Activated CD4-positive, CD25-positive, alpha-beta regulatory T cell treated with anti-CD3 and anti-CD28 coated beads, Interleukin-2, amount 50 U/mL, for 24 hours (primary cell): ENCODE data around the gene TTLL1.
"Not testable (repeated sequence)": the region's sequence is repeated elsewhere in the genome, so short reads cannot be mapped to it uniquely, and the experiment has no call there.

Experiments used
- ATAC-seq, 2 donors: fragments of 150-1000 bp; cut with Tn5 transposase; one replicate each; pipeline ENCODE4 v1.10.0; 2021; ENCODE audit warnings: mild to moderate bottlenecking in 1 of 2, moderate library complexity in 1 of 2

TTLL1 gene

DNA sequence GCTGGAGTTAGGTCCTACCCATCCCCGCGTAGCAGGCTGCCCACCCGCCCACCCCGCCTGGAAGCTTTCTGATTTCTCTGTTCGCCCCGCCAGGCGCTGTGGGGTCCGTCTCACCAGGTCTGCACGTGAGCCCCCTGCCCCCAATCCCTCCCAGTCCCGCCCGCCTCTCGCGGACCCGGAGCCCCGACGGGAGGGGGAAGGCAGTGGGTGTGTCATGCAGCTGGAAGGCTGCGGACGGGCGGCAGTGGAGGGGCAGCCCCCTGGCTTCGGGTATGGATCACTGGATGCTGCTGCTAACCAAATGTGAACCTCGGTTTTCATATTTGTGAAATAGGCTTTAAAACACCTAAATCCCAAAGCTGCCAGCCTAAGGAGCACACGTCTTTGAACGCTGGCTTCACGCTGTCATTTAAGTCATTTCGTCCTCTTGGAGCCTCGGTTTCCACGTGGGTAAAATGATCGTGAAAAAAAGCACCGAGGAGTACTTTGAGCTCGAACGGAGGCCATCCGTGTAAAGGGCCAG, 20.8 kb upstream of the TTLL1 start:
- ATAC-seq, result no peak

DNA sequence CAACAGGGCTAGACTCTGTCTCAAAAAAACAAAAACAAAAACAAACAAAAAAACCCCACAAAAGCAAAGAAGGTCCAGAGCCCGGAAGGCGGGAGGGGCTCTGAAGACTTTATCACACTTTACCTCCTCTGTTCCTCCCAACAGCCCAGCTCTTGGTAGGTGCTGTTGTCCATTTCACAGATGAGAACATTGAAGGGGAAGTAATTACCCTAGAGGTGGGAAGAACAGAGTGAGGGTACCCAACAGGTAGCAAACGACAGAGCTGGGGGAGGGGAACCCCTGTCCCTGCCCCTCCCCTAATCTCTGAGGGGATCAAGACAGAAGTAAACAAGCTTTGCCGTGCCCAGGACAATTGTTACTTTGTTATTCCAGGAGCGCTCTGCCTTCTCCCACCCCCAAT, 20.3 kb upstream of the TTLL1 start:
- no peak for ATAC-seq

DNA sequence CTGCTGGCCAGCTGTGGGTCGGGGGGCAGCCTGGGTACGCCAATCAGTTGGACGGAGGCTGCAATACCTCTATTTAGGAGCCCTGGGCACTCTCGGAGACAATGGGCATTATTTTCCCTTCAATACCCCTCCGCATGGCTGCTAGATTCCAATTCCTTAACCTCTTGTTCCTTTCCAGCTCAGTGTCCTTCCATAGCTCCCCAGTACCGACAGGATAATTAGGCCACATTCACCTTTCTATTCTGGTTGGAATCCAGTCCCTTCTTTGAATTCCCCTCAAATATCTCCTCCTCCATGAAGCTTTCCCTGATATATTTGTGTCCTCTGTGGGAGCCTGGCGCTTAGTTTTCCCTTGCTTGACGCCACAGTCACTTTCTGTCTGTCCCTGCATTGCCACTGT, 17.1 kb upstream of the TTLL1 start:
- ATAC-seq, result no peak

DNA sequence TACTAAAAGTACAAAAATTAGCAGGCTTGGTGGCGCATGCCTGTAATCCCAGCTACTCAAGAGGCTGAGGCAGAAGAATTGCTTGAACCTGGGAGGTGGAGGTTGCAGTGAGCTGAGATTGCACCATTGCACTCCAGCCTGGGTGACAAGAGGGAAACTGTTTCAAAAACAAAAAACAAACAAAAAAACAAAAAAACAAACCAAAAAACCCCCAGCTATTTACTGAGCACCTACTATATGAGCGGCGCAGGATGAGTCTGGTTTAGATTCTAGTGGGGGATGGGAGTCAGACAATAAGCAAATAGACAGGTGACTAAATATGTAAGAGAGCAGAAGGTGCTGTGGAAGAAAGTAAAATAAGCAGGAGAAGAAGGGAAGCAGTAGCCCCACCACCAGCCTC, 15.8 kb upstream of the TTLL1 start:
- not testable (repeated sequence) for ATAC-seq

DNA sequence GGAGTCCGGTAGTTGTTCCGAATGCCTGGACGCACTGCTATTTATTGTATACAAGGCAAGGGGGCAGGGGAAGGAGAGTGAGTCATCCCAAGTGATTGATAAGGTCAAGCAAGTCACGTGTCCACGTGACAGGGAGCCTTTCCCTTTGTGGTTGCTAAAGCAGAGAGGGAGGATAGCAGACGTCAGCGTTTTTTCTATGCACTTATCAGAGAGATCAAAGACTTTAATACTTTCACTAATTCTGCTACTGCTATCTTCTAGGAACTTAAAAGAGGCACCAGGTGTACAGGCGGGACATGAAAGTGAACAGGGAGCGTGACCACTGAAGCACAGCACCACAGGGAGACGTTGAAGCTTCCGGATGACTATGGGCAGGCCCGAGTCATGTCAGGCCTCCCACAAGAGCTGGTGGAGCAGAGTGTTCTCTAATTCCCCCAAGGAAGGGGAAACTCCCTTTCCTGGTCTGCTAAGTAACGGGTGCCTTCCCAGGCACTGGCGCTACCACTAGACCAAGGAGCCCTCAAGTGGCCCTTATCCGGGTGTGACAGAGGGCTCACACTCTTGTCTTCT, 14.9 kb upstream of the TTLL1 start:
- peak; percentile 76 to 79 for ATAC-seq

DNA sequence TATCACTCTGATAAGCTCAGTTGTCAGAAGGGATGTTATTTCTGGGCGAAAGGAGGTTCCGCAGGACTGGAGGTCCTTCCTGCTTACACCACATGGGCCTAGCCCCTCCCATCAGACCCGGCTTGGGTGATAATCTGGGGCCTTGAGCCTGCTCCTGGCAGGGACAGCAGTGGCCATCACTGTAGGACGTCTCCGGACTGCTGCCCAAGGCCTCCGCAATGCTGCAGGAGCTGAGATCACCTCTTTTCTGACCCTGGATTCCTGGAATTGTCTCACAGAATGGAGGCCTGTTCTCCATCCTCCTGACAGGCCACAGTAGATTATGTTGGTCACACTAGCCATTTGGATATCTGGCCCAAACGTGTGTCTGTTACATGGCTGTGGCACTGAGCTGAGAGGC, 12.1 kb upstream of the TTLL1 start:
- ATAC-seq, result no peak

DNA sequence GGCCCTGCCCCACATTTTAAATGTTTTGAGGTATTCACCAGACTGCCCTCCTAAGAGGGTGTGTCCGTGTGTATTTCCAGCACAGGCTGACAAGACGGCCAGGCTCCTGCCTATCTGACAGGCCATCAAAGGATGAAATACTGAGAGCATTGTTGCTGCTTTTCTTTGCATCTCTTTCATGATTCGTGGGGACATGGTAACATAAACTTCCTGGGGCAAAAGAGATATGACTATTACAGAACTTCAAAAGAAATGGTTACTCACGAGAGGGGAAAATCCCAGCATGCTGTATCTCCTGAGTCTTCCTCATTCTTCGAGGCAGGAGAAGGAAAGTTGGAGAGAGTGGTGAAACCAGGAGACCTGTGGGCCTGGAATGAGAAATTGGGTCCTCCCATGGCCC, 11.0 kb upstream of the TTLL1 start:
- ATAC-seq, result no peak

DNA sequence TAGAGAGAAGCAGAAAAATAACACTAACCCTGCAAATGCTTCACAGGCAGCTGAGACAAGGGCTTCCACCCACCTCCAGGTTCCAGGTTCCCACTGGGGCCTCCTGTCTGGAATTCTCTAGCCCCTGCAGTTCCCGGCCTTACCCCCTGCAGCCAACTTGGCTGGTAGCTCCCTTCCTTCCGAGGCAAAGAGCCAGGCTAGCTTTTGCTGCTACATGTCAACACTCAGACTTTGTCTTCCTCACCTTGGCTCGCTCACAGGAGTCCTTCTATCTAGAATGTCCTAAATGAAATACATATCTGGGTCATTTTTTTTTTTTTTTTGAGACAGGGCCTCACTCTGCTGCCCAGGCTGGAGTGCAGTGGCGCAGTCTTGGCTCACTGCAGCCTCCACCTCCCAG, 9.9 kb upstream of the TTLL1 start:
- no peak for ATAC-seq

DNA sequence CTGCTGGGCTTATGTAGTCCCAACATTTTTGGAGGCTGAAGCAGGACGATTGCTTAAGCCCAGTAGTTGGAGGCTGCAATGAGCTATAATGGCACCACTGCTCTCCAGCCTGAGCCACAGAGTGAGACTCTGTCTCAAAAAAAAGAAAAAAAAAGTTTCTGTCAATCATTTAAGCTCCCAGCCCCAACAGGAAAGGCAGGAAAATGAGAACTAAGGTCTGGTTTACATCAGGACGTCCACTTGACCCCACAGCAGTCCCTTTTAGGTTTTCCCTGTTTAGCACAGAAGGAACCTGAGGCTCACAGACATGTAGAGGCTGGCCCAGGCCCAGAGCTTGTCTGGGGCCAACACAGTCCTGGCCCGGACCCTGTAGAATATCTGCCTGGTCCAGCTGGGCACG, 9.2 kb upstream of the TTLL1 start:
- ATAC-seq, result no peak

DNA sequence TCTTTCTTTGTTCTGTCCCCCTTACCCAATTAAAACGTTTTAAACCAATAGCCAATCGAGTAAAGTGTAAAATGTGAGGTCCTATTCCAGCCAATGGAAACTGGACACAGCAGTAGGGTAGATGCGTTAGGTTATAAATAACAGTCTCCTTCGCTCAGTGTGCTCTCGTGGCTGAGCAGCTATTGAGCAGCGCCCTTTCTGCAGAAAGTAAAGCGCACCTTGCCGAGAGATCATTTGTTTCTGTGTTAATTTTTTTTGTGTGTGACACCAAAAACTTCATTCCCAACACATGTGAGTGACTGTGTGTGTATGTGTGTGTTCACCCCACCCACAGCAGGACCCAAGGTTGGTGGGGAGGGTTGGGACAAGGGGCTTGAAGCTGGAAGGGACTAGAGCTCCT, 7.2 kb upstream of the TTLL1 start:
- ATAC-seq, result no peak

DNA sequence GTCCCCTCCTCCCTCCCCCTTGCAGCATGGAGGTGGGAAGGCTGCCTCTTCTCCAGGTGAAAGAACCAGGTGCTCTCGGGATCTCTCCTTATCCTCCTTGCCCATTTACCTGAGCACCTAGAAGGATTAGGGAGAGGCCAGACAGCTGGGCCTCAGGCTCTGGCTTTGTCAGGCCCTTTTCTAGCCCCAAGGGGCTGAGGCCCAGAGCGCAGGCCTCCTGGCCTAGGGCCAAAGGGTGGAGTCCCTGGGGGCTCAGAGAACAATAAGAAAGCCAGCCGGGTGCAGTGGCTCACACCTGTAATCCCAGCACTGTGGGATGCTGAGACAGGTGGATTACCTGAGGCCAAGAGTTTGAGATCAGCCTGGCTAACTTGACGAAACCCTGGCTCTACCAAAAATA, 5.4 kb upstream of the TTLL1 start:
- no peak for ATAC-seq

DNA sequence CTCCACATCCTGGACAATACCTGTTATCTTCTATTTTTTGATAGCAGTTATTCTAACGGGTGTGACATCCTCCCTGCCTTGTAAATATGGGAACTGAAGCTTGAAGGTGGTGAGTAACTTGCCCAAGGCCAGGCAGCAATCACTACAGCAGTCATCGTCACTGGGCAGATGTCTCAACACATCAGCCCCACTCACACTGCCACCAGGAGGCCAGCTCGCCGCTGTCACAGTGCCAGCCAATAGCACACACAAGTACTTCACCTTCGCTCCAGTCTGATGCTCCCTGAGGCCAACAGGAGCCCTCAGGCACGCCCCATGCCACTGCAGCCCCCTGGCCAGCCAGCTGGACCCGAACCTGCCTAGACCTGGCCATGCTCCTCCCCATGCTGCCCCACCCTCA, 4.9 kb upstream of the TTLL1 start:
- no peak for ATAC-seq

DNA sequence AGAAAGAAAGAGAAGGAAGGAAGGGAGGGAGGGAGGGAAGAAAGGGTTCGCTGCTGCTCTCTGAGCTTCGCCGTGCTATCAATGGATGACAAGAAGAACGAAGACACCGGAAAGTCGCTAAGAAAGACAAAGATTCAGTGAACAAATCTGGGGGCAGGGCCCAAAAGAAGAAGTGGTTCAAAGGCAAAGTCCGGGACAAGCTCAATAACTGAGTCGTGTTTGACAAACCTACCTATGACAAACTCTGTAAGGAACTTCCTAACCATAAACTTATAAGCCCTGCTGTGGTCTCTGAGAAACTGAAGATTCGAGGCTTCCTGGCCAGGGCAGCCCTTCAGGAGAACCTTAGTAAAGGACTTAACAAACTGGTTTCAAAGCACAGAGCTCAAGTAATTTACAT, 2.9 kb upstream of the TTLL1 start:
- no peak for ATAC-seq

DNA sequence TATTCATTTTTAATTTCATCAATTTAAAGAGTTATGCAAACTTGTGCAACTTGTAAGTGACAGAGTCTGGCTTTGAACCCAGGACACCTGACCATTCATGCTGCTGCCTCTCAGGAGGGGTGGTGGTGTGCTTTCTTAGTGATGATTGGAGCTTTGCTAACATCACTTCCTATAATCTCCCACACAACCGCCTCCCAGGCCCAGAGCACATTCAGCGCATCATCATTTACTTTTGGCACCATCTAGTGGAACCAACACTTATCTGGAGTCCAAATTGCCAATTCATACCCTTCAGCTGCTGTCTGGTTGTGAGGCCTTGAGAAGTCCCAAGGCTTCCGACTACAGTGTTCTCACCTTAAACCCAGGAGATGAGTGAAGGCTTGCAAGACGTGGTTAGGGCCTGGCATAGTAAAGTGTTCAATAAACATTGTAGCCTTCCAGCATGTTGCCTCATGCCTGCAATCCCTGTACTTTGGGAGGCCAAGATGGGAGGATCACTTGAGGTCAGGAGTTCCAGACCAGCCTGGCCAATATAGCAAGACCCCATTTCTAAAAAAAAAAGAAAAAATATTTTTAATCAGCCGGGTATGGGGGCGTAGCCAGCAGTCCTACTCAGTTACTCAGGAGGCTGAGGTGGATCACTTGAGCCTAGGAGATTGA, 1.1 kb upstream of the TTLL1 start:
- ATAC-seq, result peak; percentile 8 to 31

DNA sequence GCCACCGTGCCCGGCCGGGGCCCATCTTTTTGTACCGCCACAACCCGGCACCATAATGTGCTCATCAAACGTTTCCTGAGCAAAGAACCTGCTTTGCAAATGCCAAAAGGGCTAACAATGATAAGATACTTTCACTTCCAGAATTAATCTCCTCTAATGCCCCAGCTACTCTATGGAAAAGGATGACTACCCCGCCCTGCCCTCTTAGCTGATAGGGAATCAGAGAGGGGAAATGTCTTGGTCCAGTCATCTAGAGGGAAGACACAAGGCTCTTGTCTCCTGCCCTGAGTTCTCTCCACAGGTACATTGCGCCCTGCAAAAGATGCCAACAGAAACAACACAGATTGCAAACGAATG, 586 bp downstream of the TTLL1 start:
- no peak for ATAC-seq

DNA sequence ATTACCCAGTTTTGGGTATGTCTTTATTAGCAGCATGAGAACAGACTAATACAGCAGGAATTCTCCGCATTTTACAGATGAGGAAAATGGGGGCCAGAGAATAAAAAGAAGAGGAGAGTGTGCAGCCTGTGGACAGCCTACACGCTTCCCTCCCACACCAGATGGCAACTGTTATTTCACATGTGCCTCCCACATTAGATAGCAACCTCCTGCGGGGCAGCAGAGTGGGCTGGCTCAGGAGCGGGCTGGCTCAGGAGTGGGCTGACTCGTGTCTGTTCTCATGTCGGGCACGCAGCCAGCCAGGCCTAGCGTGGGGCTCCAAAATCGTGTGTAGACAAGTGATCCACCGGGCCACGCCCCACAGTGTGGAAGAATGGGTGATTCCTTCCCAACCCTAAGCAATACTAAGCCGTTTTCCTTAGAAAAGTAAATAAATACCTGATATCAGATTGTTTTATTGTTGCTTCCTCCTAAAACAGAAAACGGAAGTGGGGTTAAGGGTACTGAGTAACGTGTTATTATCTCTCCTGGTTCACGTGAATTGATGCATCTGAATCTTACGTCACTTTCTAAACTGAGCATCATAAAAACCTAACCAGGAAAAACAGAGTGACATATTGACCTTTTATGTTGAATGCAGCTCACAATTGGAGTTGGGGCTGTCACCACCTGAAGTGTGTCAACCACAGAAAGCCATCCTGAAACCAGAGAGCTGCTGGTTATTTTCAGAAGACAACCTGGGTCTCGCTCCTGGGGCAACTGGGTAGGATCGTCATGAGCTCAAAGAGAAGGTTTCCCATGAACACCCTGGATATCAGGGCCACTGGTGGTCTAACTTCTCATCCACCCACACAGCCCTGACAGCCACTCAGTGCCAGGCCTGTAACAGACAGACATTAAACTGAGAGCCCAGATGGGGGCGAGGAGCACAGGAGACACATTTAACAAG, 3.3 kb downstream of the TTLL1 start:
- ATAC-seq, result no peak

DNA sequence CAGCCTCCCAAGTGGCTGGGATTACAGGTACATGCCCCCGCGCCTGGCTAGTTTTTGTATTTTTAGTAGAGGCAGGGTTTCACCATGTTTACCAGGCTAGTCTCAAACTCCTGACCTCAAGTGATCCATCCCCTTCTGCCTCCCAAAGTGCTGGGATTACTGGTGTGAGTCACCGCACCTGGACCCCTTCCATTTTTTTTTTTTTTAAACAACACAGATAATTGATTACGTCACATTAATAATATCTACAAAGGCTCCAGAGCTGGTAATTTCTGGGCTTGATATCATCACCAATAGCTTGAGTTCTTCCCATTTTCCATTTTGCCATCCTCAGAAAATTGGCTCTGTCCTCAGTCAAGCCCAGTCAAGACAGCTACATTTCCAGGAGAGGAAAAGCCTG, 7.2 kb downstream of the TTLL1 start:
- ATAC-seq, result no peak

DNA sequence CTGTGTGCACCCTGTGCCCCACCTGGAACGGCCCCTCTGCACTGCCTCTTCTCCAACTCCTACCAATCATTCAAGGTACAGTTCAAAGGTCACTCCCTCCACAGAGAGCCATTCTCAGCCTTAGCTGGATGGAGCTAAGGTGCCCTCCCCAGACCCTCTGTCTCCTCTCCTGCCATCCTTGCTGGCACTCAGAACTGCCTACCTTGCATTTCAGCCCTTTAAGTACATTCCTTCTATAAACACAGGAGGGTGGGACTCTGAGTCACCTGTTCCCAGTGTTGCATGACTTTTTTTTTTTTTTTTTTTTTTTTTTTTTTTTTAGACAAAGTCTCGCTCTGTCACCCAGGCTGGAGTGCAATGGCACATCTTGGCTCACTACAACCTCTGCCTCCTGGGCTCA, 8.6 kb downstream of the TTLL1 start:
- peak in 1 of 2 donors; percentile 17 for ATAC-seq

DNA sequence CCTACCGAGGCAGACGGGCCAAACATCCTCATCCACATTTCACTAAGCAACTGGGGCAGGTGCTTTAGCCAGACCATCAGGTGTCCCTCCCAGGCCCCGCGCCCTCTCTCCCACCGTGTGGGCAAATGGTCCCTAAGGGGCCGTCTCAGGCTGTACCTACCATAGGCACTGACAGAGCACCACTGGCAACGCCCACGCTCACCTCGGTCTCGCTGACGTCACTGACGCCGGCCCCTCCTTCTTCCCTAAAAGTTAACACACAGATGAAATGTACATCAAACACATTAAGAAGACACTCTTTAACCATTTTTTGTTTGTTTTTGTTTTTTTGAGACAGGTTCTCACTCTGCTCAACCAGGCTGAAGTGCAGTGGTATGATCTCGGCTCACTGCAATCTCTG, 9.4 kb downstream of the TTLL1 start:
- no peak for ATAC-seq

DNA sequence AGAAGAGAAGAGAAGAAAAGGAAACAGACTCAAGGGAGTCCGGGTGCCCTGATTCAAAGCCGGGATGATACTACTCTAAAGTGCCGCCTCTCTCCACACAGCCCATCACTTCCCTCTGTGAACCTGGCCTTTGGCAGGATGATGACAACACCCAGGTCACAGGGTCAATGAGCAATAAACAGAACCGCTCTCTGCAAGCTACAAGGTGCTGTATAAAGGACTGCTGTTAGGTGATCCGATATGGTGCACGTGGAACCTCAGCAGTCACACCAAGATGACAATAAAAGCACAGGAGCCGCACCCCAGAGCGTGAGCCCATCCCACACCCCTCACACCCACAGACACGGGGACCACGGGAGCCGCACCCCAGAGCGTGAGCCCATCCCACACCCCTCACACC, 10.7 kb downstream of the TTLL1 start:
- ATAC-seq, result no peak

DNA sequence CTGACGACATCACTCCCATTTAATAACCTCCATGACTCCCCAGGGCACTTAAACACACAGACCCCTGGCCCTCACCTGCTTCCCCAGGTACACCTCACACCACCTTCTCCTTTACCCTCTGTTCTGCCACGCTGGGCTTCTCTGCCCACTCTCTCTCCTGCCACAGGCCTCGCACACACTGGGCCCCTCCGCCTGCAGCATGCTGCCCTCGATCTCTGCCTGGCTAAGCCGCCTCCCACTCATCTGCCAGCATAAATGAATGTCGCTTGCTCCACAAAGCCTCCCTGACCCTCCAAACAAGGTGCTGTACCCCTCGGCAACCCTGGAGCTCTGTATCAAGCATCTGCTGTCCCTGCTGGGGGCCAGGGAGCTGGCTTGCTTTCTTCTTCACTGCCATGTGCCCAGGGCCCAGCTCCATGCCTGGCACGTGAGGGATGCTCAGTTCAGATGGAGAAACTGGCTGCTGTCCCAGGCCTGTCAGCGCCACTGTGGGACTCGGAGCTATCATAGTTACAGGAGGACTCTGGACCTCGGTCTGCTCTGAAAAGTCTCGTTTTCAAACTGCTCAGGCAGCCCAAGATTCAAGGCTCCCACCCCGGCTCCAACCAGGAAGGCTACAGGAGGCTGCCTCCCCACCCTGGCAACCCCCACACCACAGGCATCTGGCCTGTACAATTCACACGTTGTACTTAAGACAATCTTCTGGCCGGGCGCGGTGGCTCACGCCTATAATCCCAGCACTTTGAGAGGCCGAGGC, 11.9 kb downstream of the TTLL1 start:
- no peak for ATAC-seq

DNA sequence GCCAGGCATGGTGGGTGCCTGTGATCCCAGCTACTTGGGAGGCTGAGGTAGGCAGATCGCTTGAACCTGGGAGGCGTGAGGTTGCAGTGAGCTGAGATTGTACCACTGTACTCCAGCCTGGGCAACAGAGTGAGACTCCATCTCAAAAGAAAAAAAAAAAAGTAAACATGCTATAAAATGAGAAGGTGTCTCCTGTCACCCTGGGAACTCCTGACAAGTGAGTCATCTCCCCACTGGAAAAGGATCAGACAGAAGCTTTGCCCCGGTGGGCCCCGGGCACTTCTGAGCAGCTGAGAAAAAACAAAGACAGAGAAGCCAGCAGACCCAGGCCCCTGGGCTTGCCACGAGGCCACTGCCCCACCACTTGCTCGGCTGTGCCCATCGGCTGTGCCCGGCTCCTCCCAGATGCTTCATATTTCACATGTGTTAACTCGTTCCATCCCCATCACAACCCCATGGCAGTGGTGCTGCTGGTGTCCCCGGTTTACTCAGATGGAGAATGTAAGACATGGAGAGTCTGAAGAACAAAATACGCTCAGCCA, 22.3 kb downstream of the TTLL1 start:
- ATAC-seq, result no peak

DNA sequence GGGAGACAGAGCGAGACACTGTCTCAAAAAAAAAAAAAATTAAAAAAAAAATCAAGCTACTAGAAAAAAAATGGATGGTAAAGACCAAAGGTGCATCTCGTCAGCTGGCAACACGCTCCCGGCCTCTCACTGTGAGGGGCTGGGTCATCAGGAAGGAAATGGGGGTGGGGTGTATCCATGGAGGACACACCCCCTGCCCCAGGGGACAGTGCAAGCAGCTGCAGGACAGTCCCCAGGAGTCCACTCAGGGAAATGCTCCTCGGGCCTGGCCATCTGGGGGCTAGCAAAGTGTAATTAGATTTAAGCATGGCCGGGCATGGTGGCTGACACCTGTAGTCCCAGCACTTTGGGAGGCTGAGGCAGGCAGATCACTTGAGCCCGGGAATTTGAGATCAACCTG, 23.1 kb downstream of the TTLL1 start:
- ATAC-seq, result no peak
